ENCODE measurements around the gene DKK1. TPM values are rescaled to one million over a fixed set of nuclear protein-coding genes. Genes with fewer than 3 reads are reported as not detected.

The DKK1 gene
- total RNA-seq, 1 donor from 2014 or later: 3.1 TPM

DNA sequence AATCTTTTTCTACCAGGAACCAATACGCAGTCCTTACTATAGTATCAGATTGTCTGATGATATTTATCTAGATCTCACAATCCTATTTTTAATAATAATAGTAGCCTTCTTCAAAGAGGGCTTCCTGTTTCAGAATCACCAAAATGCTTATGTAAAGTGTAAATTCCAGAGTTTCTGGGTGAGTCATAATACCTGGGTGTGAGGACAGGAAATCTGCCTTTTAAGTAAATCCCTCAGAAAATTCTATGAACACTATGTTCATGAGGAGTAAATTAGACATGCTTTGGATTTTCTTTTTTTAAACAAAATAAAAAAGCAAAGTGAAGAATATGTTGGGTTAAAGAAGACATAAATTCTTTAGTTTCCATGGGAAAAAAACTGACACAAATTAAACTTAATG lies 20.5 kb downstream of the DKK1 start:
- no peak for TF ChIP-seq CTCF (IDR thresholded peaks at IDR 0.05; ENCODE audit: partially characterized antibody, unreplicated experiment)
- Mint-ChIP-seq H3K9me3 (ENCODE audit: unreplicated experiment) (no peaks in the 10 kb centered on the region), H3K27ac (ENCODE audit: unreplicated experiment) (no peak overlapping the region), H3K4me3 (ENCODE audit: unreplicated experiment) (no peak overlapping the region), H3K4me1 (ENCODE audit: low read depth, unreplicated experiment) (peaks cover 3% of the 10 kb centered on the region), H3K27me3 (ENCODE audit: unreplicated experiment) (peaks cover 2% of the 10 kb centered on the region), H3K36me3 (ENCODE audit: unreplicated experiment) (no peaks in the 10 kb centered on the region)
- no peak for DNase-seq

DNA sequence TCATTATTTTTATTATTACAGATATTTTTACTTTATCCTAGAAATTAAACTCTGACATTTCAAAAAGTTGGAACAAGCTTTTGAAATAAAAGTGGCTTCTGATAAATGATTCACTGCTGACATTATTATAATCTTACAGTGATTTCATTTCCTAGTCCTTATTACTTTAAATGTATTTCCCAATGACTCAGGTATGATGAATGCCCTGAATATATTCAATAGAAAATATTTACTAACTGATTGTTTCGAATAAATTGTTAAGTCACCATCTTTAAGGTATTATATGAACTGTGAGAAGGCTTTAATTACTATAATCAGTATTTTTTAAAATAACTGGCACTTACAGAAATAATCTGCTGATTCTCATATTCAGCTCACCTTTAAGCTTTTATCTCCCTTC lies 21.6 kb downstream of the DKK1 start:
- Mint-ChIP-seq H3K36me3 (ENCODE audit: unreplicated experiment) (no peaks in the 10 kb centered on the region), H3K4me3 (ENCODE audit: unreplicated experiment) (no peak overlapping the region), H3K9me3 (ENCODE audit: unreplicated experiment) (no peaks in the 10 kb centered on the region), H3K27me3 (ENCODE audit: unreplicated experiment) (peaks cover 2% of the 10 kb centered on the region), H3K4me1 (ENCODE audit: low read depth, unreplicated experiment) (peaks cover 3% of the 10 kb centered on the region), H3K27ac (ENCODE audit: unreplicated experiment) (no peak overlapping the region)
- TF ChIP-seq CTCF (IDR thresholded peaks at IDR 0.05; ENCODE audit: partially characterized antibody, unreplicated experiment): no peak
- no peak for DNase-seq

DNA sequence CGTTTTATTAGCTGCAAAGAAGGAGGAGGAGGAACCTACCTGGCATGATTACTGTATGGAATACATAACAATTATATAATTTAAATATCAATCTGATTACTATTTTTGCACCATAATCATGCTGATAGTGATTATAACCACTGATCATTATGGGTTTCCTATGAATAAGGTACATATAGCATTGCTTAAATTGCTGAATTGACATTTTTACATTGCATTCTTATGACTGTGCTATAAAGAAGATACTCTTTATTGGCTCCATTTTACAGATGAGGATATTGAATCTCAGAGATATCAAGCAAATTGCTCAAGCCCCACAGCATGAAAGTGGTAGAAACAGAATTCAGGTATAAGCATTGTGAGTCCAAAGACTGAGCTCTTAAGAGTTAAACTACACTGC lies 23.1 kb downstream of the DKK1 start:
- Mint-ChIP-seq H3K9me3 (ENCODE audit: unreplicated experiment) (no peaks in the 10 kb centered on the region), H3K4me1 (ENCODE audit: low read depth, unreplicated experiment) (peaks cover 3% of the 10 kb centered on the region), H3K36me3 (ENCODE audit: unreplicated experiment) (no peaks in the 10 kb centered on the region), H3K4me3 (ENCODE audit: unreplicated experiment) (no peak overlapping the region), H3K27ac (ENCODE audit: unreplicated experiment) (no peak overlapping the region), H3K27me3 (ENCODE audit: unreplicated experiment) (peaks cover 2% of the 10 kb centered on the region)
- DNase-seq: no peak
- no peak for TF ChIP-seq CTCF (IDR thresholded peaks at IDR 0.05; ENCODE audit: partially characterized antibody, unreplicated experiment)

DNA sequence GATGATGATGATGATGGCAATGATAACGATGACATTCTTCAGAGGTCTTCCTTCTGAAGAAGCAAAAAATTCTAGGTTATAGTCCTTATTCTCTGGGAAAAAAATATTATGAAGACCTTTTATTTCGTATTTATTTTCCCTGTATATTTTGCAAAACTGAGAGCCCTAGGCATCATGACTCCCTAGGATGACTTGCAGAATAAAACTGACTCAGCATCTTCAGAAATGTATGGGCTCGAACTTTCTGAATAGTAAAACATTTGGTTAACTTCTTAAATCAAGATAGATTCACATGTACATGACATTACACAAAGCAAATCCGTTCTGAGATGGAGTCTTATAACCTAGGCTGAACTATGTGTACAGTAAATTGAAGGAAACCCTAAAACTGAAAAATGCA lies 29.4 kb downstream of the DKK1 start:
- peaks cover 2% of the 10 kb centered on the region for H3K27me3 Mint-ChIP-seq (ENCODE audit: unreplicated experiment)
- H3K27ac Mint-ChIP-seq (ENCODE audit: unreplicated experiment): no peak overlapping the region
- no peaks in the 10 kb centered on the region for H3K36me3 Mint-ChIP-seq (ENCODE audit: unreplicated experiment)
- DNase-seq: no peak
- TF ChIP-seq CTCF (IDR thresholded peaks at IDR 0.05; ENCODE audit: partially characterized antibody, unreplicated experiment): no peak
- no peaks in the 10 kb centered on the region for H3K9me3 Mint-ChIP-seq (ENCODE audit: unreplicated experiment)
- H3K4me3 Mint-ChIP-seq (ENCODE audit: unreplicated experiment): no peak overlapping the region
- H3K4me1 Mint-ChIP-seq (ENCODE audit: low read depth, unreplicated experiment): no peaks in the 10 kb centered on the region

GRCh38 chr10:52346394-52347326 lies 32.6 kb downstream of the DKK1 start:
- Mint-ChIP-seq H3K27me3 (ENCODE audit: unreplicated experiment) (peaks cover 2% of the 10 kb centered on the region), H3K9me3 (ENCODE audit: unreplicated experiment) (no peaks in the 10 kb centered on the region), H3K4me3 (ENCODE audit: unreplicated experiment) (no peak overlapping the region), H3K36me3 (ENCODE audit: unreplicated experiment) (no peaks in the 10 kb centered on the region), H3K4me1 (ENCODE audit: low read depth, unreplicated experiment) (no peaks in the 10 kb centered on the region), H3K27ac (ENCODE audit: unreplicated experiment) (no peak overlapping the region)
- DNase-seq: no peak
- no peak for TF ChIP-seq CTCF (IDR thresholded peaks at IDR 0.05; ENCODE audit: partially characterized antibody, unreplicated experiment)
